HS-27A (cell line): ENCODE measurements around the gene PIK3R6.
"Not testable (repeated sequence)": the region's sequence is repeated elsewhere in the genome, so short reads cannot be mapped to it uniquely, and the experiment has no call there.

Experiments
- DNase-seq: peaks from one replicate; pipeline ENCODE4 v3.0.0-alpha.2; 2012; ENCODE audit warnings: low read depth, missing footprints

PIK3R6 gene

DNA sequence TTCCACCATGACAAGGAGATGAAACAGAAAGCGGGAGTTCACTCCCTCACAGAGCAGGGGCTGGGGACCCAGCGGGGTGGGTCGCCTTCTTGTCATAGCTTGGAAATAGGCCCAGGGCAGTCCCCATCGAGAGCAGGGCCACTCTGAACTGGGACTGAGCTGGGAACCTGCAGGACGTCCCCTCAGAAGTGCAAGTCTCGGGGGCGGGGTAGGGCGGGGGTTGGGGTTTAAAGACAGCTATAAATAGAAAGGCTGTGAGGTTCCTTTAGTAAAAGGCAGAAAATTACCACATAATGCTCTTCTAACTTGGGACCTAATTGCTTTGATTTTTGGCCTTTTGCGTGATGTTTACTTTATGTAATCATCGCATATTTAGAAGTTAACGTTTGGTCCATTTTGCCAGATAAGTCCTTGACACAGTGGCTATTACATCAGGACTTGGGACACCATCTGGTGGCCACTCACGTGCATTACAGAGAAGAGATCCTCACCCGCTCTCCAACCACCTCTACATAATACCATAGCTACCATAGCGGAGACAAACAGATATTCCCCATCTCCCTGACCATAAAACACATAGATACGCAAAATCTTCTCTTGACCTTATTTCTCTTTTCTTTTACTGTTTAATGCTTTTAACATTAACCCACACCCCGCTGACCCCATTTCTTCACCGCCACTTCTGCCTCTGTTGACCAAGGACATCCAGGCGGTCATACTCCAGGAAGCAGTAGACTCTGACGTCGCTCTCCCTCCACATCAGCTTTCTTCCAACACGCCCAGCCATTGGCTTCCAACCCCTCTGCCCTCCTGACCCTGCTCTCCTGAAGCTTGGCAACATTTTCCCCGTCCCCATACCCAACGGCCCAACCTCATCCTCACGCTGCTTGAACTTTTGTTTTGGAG, 27.5 kb upstream of the PIK3R6 start:
- DNase-seq: no peak

DNA sequence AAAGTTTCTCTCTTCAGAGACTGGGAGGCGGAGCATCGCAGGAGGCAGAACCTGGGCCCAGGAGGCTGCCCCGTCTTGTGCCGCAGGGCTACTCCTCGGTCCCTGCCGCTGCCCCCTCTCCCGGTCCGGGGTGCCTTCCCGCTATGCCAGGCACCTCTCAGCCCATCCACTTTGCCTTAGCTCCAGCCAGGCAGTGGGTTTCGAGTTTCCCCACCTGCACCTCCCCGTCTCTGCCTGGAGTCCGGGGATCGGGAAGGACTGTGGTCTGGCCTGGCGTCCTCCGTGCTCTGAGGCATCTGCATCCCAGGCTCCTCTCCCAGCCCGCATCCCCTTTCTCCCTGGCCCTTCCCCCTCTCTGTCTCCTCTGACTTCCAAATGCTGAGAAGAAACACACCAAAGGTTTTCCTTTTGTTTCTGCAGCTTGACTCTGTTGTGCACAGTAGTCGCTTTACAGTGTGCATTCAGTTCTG, 26.8 kb upstream of the PIK3R6 start:
- DNase-seq: no peak

DNA sequence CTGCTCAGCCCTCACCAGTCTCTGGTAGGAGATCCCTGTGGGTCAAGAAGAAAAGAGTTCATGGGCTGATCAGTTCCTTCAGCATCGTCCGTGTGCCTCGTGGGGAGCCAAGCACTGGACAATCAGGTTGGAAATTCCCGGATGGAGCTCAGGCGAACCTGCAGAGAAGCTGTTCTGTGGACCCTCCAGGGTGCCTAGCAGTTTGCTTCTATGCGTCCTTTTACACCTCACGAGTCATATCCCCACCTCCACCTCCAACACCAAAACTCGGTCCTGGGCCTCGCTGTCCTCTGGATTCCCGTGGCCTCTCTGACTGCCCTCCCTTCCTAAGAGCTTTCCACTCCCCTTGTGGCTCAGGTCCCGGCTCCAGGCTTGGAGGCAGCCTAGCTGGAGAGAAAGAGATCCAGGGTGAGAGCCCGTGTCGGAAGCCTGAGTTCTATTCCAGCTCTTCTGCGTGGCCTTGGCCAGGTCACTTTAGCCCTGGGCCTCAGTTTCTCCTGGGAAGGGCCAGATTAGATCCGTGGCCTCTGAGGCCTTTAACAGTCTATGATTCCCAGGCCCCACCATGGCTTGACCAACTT, 26.2 kb upstream of the PIK3R6 start:
- no peak for DNase-seq

DNA sequence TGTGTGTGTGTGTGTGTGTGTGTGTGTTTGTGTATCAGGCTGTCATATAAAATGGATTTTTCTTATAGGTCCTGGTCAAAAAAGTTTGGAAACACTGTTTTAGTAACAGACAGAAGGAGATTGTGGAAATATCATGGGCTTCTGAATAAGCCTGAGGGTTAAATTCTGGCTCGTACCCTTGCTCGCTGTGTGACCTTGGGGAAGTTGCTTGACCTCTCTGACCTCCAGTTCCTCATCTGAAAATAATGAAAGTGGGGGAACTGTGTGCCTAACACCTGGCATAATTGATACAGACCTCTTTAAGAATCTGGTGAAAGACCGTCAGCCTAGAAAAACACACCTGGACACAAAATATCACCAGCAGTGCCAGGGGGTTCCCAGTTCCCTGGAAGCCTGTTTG, 25.6 kb upstream of the PIK3R6 start:
- DNase-seq: no peak

DNA sequence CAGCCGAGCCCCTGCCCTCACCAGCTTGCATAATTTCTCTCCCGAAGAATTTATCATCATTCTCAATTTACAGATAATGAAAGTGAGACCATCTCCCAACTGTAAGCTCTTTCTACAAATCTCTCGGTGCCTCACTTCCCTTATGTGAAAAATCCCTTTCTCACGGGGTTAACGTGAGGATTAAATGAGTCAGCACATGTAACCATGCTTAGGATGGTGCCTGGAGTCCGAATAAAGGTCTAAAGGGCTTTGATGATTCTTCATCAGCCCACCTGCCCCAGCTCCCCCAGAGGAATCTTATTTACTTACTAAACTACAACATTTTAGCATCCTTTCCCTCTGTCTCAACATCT, 24.8 kb upstream of the PIK3R6 start:
- no peak for DNase-seq

DNA sequence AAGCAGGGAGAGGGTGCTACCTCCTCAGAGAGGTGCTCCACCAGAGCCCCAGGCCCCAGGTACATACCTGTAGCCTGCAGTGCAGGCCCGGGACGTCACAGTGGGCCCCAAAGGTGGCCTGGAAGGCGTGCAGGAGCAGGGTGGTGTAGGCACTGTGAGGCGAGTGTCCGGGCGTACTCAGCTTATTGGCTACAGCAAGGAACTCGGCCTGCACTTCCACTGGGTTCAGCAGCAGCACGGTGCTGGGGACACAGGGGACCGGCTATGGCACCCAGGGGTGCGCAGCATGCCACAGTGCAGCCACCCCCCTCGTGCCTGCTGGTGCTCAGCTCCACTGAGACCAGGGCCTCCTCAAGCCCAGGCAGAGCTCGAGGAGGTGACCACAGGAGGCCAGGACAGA, 23.2 kb upstream of the PIK3R6 start:
- DNase-seq: no peak

DNA sequence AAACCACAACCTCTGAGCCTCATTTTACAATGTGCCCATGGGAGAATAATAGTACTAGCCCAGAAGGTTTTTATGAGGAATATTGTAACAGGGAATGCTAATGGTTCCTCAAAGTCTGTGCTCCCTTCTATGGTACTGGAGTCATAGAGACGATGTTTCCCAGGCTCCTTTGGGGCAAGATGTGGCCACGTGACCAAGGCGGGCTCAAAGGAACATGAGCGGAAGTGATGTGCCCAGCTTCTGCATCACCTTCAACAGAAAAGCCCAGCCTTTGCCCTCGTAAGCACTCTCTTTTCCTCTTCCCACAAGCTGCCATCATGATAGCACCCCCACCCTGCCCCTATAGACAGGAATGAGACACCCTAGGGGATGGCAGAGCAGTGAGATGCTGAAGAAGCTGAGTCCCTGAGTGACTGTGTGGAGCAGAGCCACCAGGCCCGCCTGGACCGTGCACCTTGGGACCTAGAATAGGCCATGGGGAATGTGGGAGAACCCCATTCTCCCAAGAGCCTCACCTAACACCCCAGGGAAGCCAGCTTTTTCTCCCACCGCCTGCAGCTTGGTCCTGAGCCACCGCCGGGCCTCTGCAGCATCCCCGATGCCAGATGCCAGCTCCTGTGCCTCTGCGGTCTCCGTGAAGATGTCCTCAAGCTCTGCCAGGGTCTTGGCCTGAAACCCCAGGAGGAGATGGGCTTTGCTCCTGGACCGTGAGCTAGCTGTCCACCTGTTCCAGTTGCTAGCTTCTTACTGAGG, 22.2 kb upstream of the PIK3R6 start:
- no peak for DNase-seq

DNA sequence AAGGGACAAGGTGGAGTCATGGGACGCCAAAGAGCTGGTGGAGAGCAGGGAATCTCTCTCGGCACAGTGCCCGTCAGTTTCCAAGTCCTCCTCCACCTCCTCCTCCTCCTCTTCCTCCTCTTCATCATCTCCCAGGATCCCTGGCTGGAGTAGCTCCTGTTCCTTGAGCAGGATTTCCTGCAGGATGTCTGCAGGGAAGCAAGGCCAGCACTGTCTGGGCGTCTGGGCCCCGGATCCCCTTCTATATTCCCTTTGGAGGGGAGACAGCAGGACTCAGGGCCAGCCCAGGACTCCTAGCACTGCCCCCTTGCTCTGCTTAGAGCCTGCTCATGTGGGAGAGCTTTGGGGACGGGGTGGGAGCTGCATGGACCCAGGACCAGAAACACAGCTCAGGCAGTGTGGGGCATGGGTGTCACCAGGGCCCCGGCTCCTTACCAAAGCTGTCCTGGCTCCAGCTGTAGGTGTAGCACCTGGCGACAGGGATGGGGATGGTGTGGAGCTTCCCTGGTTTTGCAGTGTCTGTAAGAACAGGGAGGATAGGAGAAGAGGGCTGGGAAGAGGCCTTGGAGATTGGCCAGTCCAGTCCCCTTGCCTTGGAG, 21.3 kb upstream of the PIK3R6 start:
- DNase-seq: no peak

DNA sequence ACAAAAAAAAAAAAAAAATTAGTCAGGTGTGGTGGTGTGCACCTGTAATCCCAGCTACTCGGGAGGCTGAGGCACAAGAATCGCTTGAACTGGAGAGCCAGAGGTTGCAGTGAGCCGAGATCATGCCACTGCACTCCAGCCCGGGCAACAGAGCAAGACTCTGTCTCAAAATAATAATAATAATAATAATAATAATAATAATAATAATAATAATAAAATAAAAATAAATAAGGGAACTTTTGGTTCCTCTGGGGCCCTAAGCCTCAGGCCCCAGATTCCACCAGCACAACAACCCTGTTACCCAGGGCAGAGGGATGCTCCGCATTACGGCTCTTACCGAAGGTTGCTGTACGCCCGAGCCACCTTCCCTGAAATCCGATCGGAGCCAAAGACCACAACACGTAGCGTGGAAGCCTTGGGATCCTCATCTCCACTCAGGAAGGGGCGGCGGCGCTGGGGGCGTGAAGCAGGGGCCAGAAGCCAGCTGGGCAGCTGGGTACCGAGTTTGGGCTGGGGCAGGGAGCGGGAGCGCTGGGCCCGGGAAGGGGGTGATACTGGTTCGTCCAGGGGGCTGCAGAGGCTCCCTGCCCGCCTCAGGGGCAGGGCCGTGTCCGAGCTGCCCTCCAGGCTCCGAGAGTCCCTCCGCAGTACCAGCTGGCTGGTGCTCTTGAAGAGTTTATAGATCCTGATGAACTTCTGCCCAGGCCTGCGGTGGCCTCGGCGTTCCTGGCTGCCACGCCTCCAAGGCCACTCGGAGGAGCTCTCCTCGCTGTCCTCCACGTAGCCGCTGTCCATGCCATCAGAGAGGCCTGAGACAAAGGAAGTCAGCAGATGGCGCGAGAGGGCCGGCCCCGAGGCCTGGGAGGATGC, 20.6 kb upstream of the PIK3R6 start:
- no peak for DNase-seq

DNA sequence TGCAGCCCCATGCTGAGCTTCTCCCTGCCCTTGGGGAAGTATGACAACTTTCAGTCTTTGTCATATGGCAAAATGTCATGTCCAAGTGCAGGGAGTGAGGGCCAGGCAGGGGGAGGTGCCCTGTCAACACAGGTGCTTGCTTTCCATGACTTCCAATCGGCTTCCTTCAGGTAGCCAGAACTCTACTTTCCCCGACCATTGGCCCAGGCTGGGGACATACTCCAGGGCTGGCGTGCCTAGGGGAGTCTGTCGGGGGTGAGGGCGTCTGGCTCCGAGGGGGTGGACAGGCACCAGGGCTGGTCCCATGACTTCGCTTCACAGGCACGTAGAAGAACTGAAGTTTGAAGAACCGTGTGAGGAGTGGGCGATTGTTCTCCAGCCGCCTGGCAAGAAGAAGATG, 19.8 kb upstream of the PIK3R6 start:
- no peak for DNase-seq

DNA sequence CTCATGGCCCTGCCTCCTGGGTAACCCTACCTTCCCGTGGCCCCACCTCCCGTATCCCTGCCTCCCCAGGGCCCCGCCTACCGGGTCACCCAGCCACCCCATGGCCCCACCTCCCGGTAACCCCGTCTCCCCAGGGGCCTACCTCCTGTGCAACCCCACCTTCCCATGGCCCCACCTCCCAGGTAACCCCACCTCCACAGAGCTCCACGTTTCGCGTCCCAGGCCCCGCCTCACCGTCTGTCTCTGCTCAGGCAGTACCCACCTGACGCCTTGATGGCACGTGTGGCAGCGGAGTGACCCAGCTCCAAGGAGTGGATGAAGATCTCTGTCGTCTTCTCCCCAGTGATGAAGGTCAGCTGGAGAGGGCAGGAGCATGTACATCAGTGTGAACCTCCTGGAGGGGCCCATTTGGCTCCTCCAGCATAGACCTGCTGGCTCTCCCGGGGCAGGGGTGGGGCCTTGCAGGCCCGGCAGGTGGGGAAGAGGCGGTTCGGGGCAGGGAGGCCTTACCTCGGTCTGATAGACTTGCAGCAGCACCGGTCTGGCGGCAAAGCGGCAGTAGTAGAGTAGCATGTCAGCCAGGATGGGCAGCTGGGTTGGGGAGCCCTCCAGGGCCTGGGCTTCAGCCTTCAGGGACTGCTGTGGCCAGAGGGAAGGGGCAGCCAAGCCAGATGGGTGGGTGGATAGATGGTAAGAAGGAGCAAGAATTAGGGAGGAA, 18.7 kb upstream of the PIK3R6 start:
- DNase-seq: no peak

DNA sequence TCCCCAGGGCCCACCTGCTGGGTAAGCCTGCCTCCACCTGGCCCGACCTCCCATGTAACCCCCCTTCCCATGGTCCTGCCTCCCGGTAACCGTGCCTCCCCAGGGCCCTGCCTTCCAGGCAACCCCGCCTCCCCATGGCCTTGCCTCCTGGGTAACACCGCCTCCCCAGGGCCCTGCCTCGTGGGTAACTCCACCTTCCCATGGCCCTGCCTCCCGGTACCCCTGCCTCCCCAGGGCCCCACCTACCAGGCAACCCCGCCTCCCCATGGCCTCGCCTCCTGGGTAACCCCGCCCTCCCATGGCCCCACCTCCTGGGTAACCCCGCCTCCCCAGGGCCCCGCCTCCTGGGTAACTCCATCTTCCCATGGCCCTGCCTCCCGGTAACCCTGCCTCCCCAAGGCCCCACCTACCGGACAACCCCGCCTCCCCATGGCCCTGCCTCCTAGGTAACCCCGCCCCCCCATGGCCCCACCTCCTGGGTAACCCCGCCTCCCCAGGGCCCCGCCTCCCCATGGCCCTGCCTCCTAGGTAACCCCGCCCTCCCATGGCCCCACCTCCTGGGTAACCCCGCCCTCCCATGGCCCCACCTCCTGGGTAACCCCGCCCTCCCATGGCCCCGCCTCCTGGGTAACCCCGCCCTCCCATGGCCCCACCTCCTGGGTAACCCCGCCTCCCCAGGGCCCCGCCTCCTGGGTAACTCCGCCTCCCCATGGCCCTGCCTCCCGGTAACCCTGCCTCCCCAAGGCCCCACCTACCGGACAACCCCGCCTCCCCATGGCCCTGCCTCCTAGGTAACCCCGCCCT, 17.9 kb upstream of the PIK3R6 start:
- not testable (repeated sequence) for DNase-seq

DNA sequence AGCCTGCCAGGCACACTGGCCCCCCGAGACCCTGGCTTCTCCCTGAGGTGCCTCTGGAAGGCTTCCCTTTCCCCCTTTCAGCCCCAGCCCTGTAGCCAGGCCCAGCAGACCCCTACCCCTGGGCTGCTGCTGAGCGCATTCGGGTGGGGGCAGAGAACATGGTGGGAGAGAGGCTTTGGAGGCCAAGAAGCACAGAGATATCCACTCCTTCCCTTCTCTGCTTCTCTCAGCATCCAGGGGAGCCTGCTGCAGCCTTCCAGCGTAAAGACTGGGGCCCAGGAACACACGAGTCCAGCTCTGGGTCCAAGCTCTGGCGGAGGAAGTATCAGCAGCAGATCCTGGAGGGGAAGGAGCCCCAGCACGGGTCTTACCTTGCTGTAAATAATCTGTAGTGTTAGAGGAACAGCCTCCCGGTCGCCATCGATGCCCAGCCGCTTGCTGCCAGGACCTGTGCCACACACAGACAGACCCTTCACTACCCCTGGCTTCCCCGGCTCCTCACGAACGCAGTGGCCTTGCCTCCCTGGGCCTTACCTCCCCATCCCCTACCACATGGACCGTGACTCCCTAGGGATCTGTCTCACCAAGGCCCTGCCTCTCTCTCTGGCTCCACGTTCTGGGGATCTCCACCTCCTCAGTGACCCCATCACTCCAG, 17.0 kb upstream of the PIK3R6 start:
- DNase-seq: no peak

DNA sequence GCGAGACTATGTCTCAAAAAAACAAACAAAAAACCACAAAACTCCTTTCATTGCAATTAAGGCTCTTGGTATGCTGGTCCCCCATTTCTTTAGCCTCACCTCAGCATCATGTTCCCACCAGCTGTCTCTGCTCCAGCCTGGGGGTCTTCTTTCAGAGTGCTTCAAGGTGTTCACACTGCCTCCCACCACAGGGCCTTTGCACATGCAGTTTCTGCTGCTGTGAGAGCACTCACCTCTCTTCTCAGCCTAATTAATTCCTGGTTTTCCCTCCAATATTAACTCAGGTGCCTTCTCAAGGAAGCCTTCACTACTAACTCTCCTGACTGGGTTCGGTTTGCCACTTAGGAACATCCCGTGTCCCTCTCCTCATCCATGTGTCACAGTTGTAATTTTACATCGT, 15.9 kb upstream of the PIK3R6 start:
- DNase-seq: no peak

DNA sequence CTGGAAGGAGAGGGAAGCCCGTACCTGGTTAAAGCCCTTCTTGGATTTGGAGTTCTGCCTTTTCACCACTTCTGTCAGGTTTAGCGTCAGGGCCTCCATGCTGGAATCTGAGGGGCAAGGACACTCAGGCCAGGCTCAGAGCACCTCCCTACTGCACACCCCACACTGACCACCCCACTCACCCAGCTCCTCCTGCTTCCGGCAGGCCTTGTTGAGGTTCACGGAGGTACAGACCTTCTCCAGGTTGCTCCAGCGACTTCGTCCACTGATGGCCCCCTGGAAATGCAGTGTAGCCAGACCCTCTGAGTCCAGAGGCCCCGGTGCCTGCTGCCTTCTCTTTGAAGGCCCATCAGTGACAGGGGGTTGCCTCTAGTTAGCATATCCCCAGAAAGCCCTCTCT, 14.1 kb upstream of the PIK3R6 start:
- no peak for DNase-seq

DNA sequence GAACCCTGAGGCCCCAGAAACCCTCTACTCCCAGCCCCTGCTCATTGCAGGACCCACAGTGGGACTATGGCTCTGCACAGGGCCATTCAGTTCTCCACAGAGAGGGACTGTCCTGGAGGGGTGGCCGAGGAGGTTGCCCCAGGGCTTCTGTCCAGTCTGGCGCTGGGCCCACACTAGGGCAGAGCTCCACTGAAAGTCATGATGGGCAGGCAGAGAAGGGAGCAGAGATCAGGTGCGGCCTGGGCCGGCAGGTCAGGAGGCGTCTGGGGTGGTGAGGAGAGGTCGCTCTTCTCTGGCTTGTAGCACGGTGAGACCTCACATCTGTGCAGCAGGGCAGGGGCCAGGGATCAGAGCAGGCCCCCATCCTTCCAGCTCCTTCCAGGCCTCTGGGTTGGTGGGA, 13.0 kb upstream of the PIK3R6 start:
- no peak for DNase-seq

DNA sequence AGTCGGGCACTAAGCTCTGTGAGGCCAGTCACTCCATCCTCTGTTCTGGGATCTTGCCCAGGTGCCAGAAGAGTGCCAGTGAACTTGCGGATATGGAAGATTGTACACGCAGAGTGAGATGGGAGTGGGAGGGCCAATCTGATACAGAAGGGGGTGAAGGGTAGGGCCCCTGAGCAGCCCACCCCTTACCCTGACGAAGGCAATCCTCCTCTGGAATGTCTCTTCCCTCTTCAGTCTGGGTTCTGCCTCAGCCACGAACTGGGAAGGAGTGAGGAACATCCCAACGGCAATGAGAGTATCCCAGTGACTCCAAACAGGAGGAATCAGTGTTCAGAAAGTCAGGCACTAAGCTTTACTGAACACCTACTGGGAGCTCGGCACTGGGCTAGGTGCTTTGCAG, 11.9 kb upstream of the PIK3R6 start:
- no peak for DNase-seq

DNA sequence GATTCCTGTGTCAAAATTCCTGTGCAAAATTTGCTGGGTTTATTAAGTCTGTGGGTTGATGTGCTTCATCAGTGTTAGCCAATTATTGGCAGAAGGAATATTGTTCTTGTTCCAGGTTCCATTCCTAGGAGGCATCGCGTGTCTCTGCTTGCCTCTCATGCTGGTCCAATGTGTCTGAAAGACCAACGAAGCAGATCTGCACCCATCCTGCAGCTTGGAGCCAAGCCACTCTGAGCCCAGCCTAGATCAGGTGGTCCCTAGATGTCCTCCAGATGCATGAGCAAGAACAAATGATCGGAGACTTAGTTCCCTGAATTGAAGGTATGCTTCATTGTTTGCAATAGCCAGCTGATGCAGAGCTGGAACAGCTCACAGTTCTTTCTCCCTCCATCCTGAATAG, 10.5 kb upstream of the PIK3R6 start:
- DNase-seq: no peak

DNA sequence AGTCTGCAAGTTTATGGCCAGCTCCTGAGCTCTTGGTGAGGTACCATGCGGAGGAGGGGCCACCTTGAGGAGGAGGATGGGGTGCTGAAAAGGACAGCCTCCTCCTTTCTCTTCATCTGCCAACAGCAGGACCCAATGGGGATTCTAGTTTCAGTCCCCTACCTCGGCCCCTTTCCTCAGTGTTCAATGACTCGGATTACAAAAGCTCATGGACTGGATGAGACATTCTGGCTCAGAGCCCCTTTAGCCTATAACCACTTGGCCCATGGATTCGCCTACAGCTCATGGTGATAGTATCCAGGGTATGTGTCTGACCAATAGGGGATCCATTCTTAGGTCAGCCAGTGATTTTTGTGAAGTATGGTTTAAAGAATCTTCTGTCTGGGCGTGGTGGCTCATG, 8.5 kb upstream of the PIK3R6 start:
- no peak for DNase-seq

DNA sequence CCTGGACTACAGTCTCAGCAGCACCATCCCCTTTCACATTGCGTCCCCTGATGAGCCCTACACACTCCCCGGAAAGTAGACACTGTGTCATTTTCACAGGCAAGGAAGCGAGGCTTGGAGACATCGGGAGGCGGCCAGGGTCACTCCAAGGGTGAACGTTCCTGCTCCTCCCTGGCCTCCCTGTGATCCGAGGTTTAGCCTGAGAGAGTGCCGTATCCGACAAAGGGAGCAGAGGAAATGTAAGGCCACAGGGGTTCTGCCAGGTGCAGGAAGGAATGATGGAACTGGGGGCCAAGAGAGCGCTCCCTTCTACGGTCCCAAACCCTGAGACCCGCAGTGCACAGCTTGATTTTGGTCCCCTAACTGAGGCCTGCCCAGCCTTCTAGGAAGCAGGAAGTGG, 8.0 kb upstream of the PIK3R6 start:
- DNase-seq: no peak
